Non-pigmented ciliary epithelial cell (primary cell): ENCODE results near the gene UQCR11.

Experiments
- DNase-seq: peaks from one replicate; pipeline ENCODE4 v3.0.0-alpha.2; 2010; ENCODE audit warnings: low read depth

Gene UQCR11

DNA sequence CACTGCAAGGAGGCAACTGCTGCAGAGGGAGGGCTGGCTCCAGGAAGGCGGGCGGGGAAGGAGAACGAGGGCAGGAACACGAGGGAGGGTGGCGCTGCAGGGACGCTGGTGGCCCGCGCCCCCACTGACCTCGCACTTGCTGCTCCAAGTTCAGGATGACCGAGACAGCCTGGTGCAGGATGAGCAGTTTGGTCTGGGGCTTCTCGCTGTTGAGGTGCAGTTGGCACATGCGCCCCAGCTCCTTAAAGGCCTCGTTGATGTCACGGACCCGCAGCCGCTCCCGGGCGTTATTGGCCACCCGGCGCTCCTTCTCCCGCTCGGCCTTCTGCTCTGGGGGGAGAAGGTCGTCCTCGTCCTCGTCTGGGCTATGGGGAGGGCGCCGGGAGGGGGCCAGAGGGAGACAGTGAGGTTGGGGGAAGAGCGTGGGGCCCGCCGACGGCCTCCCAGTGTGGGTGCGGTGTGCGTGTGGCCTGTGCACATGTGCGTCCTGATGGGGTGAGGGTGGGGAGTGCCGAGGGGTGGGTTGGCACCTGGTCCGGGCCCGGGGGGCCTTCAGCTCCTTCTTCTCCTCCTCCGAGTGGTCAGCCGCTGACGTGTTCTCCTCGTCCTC, 10.0 kb upstream of the UQCR11 start:
- DNase-seq = no peak

DNA sequence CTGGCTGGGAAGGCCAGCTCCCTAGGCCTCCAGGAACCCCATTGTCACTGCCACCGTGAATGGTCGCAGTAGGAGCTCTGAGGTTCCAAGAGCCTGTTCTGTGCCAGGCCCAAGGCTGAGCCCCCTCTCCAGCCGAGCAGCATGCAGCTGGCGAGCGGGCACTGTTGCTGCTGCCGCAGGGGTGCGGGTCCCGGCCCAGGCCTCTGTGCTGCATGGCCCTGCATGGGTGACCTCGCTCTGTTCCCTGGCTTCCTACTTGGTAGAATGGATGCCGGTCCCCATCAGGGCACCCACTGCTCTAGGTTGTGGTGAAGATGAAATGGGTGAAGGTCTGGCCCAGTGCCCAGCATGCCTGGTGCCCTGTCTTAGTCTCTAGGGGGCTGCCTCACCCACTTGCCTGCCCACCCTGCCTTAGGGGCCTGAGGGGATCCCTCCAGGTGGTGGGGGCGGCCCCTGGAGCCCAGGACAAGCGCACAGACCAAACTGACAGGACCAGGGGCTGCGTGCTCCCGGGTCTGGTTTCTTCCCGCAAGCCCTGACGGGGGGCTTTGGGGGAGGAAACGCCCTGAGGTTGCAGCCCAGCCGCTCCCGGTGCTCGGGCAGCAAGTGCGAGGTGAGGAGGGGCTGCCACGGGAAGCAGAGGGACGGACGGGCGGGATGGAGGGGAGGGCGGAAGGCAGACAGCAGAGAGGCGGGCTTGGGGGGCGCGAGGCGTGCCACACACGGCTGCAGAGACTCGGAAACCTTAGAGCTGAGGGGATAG, 8.7 kb upstream of the UQCR11 start:
- no peak for DNase-seq

DNA sequence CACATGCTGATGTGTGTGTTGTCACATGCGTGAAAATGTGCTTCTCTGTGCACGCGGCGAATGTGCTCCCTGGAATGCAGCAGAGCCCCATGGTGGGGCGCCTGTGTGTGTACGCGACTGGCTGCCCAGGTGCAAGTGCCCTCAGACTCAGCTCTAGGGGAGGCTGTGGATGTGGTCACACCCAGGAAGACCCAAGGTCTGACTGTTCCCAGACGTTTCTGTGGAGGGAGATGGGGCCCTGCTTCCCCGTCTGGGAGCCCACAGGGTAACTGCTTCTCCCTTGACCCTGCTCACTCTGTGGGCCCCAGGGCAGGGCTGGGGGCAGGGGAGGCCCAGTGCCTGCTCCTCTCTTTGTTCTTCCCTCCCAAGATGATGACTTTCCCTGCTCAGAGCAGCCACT, 7.9 kb upstream of the UQCR11 start:
- DNase-seq = no peak

- no peak for DNase-seq
Observed at GRCh38 chr19:1612114-1613086, 7.1 kb upstream of the UQCR11 start.

- DNase-seq = no peak
Observed at GRCh38 chr19:1611353-1611752, 6.1 kb upstream of the UQCR11 start.

GRCh38 chr19:1610579-1610978, 5.3 kb upstream of the UQCR11 start:
- no peak for DNase-seq

GRCh38 chr19:1609680-1610474, 4.6 kb upstream of the UQCR11 start:
- DNase-seq = no peak

DNA sequence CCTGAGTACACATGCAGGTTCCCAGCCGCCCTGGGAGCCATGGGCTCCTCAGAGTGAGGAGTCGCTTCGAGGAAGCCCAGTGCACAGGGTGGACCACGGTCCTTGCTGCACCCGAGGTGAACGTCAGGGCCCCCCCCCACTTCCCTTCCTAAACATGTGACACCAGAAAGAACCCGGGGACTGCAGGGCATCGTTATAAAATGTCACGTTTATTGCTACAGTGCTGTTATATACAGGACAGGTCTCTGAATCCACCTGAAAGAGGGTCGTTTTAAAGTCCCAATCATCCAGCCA, 3.8 kb upstream of the UQCR11 start:
- no peak for DNase-seq

DNA sequence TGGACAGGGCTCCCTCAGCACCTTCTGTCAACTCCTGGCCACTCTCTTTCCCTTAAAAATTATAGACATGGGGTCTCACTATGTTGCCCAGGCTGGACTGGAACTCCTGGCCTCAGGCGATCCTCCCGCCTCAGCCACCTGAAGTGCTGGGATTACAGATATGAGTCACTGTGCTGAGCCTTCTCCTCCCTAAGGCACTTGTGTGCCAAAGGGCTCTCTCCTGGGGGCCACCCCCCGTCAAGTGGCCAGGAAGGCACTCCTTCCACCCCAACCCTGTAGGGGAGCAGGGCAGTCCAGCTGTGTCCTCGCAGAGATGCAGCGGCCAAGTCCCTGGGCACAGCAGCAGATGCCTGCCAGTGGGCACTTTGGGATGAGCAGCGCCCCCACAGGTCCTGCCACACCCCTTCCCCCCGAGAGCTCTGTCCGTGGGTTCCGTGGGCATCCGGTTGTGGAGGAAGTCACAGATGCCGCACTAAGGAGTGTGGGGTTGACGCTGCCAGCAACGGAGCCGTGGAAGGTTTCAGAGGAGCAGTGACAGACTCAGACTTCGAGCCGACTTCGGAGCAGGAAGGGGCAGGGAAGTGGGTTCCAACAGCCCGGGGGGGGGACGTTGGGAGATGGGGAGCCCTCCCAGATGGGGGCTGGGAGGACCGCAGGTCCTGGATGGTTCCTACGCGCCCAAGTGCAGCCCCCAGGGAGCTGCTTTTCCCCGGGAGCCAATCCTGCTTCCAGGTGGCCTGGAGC, 3.3 kb upstream of the UQCR11 start:
- no peak for DNase-seq

GRCh38 chr19:1606138-1606651, 933 bp upstream of the UQCR11 start:
- DNase-seq = no peak

DNA sequence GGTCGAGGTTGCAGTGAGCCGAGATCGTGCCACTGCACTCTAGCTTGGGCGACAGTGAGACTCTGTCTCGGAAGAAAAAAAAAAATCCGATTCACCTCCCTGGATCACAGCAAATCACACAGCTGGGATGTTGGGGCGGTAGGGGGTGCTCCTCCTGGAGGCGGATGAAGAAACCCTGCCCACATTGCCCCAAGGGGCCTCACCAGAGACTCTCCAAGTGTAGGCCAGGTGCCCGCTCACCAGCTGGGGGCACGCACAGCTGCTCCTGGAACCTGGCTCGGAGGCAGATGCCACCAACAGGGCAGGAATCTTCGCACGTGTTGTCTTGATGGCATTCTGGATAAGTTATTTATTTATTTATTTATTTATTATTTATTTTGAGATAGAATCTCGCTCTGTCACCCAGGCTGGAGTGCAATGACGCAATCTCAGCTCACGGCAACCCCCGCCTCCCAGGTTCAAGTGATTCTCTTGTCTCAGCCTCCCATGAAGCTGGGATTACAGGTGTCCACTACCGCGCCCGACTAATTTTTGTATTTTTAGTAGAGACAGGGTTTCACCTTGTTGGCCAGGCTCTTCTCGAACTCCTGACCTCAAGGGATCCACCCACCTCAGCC, 3.1 kb downstream of the UQCR11 start:
- no peak for DNase-seq

DNA sequence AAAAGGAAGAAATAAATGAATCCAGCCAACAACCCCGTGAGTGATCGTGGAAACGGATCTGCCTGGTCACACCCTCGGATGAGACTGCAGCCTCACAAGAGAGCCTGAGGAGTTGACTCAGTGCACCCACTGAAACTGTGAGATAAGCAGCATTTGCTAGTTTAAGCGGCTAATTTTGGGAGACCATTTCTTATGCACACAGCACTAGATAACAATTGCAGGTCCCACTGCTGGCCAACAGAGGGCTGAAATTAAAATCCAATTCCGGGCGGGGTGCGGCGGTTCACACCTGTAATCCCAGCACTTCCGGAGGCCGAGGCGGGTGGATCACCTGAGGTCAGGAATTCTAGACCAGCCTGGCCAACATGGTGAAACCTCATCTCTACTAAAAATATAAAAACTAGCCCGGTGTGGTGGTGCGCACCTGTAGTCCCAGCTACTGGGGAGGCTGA, 3.6 kb downstream of the UQCR11 start:
- no peak for DNase-seq

GRCh38 chr19:1599460-1599846, 5.8 kb downstream of the UQCR11 start:
- no peak for DNase-seq

GRCh38 chr19:1598777-1599459, 6.3 kb downstream of the UQCR11 start:
- no peak for DNase-seq

GRCh38 chr19:1593501-1593772, 11.8 kb downstream of the UQCR11 start:
- no peak for DNase-seq

GRCh38 chr19:1592755-1593500, 12.3 kb downstream of the UQCR11 start, which contains the start of gene MBD3:
TSS of gene MBD3 (minus strand) at chr19:1592865. CDS start at chr19:1592631, 234 bp downstream.
- peak; percentile 52 for DNase-seq

DNA sequence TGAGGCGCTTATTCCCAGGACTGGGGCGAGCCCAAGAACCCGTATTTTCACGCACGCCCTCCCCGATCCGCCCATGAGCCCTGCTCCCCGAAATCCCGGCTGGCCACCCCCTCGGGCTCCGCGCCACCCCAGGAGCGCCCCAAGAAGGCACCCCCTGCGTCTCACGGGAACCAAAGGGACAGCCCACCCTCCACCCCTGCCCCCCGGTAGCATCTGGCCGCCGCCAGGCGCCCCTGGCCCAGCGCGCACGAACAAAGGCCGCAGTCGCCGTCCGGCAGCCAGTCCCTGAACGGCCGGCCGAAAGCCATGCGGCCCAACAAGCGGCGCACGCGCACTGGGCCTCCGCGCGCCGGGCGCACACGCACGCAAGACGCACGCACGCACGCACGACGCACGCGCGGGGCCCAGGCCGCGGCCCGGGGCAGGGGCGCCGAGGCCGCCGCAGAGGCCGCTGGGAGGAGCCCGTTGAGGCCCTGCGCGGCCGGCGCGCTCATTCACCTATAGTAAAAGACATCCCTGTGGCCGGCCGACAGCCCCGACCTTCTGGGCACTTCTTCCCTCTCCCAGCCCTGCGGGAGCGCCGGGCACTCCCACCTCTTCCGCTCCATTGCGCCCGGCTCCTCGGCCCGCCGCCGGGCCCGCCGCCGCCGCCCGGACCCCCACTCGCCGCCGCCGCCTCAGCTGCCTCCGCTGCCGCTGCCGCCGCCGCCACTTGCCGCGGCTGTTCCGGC, 13.1 kb downstream of the UQCR11 start:
- DNase-seq = no peak

GRCh38 chr19:1591421-1592023, 13.7 kb downstream of the UQCR11 start:
- DNase-seq = no peak
